Heart right ventricle (tissue), 16 donors: Measurements from ENCODE around the gene GALNTL6. TPM values are rescaled to one million over a fixed set of nuclear protein-coding genes. Genes with fewer than 3 reads are reported as not detected.

Experiments used
- ATAC-seq, 8 donors: fragments of 200-7000 bp; cut with Tn5 transposase; one replicate each; pipeline ENCODE4 v1.9.1; 2020; ENCODE audit warnings: mild to moderate bottlenecking in 8 of 8, moderate library complexity in 8 of 8, moderate number of reproducible peaks in 1 of 8
- DNase-seq, 2 donors: peaks; one replicate each; pipeline ENCODE4 v3.0.0-alpha.2; 2020
- H3K27ac ChIP-seq, 10 donors: fragments of 200-600 bp; sonication (generic) in 2 of 10; one replicate each; pipeline versions ENCODE4 v1.5.0 to v1.8.0; 2020 to 2022; ENCODE audit warnings: mild to moderate bottlenecking in 3 of 10
- H3K27me3 ChIP-seq, 7 donors: fragments of 200-600 bp; one replicate each; pipeline ENCODE4 v1.8.0; 2021 to 2022; ENCODE audit warnings: mild to moderate bottlenecking in 2 of 7
- H3K36me3 ChIP-seq, 9 donors: fragments of 200-600 bp; sonication (generic) in 1 of 9; one replicate each; pipeline versions ENCODE4 v1.5.0 to v1.8.0; 2020 to 2022; ENCODE audit warnings: mild to moderate bottlenecking in 2 of 9
- H3K4me1 ChIP-seq, 9 donors: fragments of 200-600 bp; sonication (generic) in 1 of 9; one replicate each; pipeline versions ENCODE4 v1.5.0 to v1.8.0; 2020 to 2022; ENCODE audit warnings: mild to moderate bottlenecking in 4 of 9
- H3K4me3 ChIP-seq, 10 donors: fragments of 200-600 bp; sonication (generic) in 2 of 10; one replicate each; pipeline versions ENCODE4 v1.5.0 to v1.8.0; 2020 to 2022; ENCODE audit warnings: mild to moderate bottlenecking in 7 of 10, moderate library complexity in 2 of 10
- H3K9me3 ChIP-seq, 11 donors: fragments of 200-600 bp in 10 of 11; sonication (generic) in 2 of 11; one replicate each; pipeline versions ENCODE4 v1.5.0 to v1.8.0; 2013 to 2022; ENCODE audit warnings: mild to moderate bottlenecking in 2 of 11, control low read depth in 1 of 11, moderate library complexity in 1 of 11
- WGBS, 2 donors: extraction: QIAGEN DNeasy Blood & Tissue Kit; methylation state at CpG; one replicate each; pipeline ENCODE4 v1.1.7; 2013; ENCODE audit warnings: inconsistent platforms in 1 of 2; 5-methylcytosine and 5-hydroxymethylcytosine counted together
- intact Hi-C, 10 donors: fragments of 100-400 bp; cut with DNase I; formaldehyde crosslinking; loops; one replicate each; pipeline versions ENCODE4 v1.11.1 to v1.14.2; 2022
- polyA plus RNA-seq, 2 donors: library from polyadenylated mRNA; stranded (reverse); fragments of 200-250 nt; gene quantifications; one replicate each; pipeline ENCODE4 v1.2.3, GENCODE V29; 2013
- total RNA-seq, 10 donors: library from RNA; stranded (reverse); fragmentation: NEBNext Ultra II Directional in 3 of 10; extraction: Animal tissue kit (Norgen Biotek cat#: 25700) in 3 of 10; gene quantifications; one replicate each; pipeline versions ENCODE4 v1.2.1 to v1.2.4, GENCODE V29; 2021 to 2023
- TF ChIP-seq, protein P1 (sequence below), 9 donors: fragments of 200-600 bp; sonication (generic) in 2 of 9; IDR thresholded peaks; one replicate each; pipeline versions ENCODE4 v1.5.0 to v1.8.0; 2021 to 2022; ENCODE audit warnings: antibody characterized with exemption in 9 of 9, mild to moderate bottlenecking in 5 of 9, moderate library complexity in 1 of 9
- donor health status: Arrhythmogenic right ventricular cardiomyopathy.
- donor health status: ischemic (EF 13 %, LVEDD 7.1; RV severe dilation, severe dysfunction).
- donor health status: healthy with polysubstance abuse.
- donor health status: DM: no; HTN: yes; CAD: no.
- donor health status: DM: no; HTN: no; CAD: no.
- donor health status: ischemic (EF 25% LVEDD 6.9; RV normal size, moderate dysfunction).
- donor health status: ischemic (EF 25% LVEDD 5.7; RV mildly dilated, moderate dysfunction).
- donor health status: healthy.
- donor health status: DM: yes; HTN: yes; CAD: no.
- donor health status: Ischemic cardiomyopathy.
- donor health status: ischemic (EF 35%, LVEDD 5.7; RV mildly dilated, moderate dysfunction).
- donor health status: nonischemic (EF 11% LVEDD 7.7; RV severe dilation, severe dysfunction).
- donor health status: DM: yes; HTN: yes; CAD: no.
- donor health status: PGD.
- donor health status: ischemic (EF 29% LVEDD 5.4; RV normal size, mild dysfunction).
- donor health status: nonischemic (EF 23%, LVEDD 6.1; RV moderate dilation, normal function).

GALNTL6 gene
- total and polyA plus RNA-seq, 12 donors, result 0.14 to 2.6 (median 0.49) TPM; not detected in 6

DNA sequence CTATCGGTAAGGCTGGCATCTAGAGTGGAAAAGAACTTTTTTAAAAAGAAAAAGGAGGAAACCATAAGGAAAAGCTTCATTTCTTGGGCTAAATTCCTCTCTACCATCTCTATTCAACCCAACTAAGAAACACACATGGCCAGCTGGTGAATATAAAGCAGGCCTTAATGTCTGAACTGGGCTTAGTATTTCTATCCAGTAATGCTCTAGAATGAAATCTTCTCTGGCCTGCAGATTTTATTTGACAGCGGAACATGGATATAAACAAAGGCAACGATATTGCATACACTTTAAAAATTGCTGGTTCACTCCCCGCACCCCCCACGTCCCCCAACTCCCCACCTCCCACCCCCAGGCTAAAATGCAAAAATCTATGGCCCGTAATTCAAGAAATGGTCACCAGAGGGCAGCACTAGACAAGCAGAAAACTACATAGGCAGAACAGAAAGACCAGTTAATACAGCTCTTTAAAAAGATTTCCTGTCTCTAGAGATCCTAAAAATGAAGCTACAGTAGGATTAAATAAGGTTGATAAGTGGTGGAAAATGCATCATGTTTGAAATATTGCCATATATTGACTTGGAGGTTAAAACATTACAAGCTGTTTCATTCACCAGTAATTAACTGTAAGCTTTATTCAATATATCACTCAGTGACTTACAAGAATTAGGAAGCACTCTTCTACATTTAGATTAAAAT is 1200.2 kb downstream of the GALNTL6 start:
- intact Hi-C loops, result loop anchor here in 8 of 10 donors (1.0 to 10.0 kb wide), 10 partner anchors 151 to 404 kb away; partner anchors contain the start of gene GALNT7 (in 1 of the 8)
- Histone ChIP-seq H3K36me3 (no peaks in the 10 kb centered on the region), H3K27ac (peak overlapping the region in 1 of 10 donors; percentile 22), H3K27me3 (no peaks in the 10 kb centered on the region), H3K4me3 (no peak overlapping the region), H3K4me1 (peaks cover 0 to 12% (median 0%) of the 10 kb centered on the region in 9 donors), H3K9me3 (no peaks in the 10 kb centered on the region)
- peak in 7 of 8 donors; percentile 31 to 80 (median 67) for ATAC-seq
- TF ChIP-seq, protein P1, sequence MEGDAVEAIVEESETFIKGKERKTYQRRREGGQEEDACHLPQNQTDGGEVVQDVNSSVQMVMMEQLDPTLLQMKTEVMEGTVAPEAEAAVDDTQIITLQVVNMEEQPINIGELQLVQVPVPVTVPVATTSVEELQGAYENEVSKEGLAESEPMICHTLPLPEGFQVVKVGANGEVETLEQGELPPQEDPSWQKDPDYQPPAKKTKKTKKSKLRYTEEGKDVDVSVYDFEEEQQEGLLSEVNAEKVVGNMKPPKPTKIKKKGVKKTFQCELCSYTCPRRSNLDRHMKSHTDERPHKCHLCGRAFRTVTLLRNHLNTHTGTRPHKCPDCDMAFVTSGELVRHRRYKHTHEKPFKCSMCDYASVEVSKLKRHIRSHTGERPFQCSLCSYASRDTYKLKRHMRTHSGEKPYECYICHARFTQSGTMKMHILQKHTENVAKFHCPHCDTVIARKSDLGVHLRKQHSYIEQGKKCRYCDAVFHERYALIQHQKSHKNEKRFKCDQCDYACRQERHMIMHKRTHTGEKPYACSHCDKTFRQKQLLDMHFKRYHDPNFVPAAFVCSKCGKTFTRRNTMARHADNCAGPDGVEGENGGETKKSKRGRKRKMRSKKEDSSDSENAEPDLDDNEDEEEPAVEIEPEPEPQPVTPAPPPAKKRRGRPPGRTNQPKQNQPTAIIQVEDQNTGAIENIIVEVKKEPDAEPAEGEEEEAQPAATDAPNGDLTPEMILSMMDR (IDR thresholded peaks at IDR 0.05), result peak; percentile 48 to 77 (median 70)
- WGBS, 2 donors, result 18 to 19% methylated on average over 6 of the region's 6 CpGs
- DNase-seq, result peak in 1 of 2 donors; percentile 38

DNA sequence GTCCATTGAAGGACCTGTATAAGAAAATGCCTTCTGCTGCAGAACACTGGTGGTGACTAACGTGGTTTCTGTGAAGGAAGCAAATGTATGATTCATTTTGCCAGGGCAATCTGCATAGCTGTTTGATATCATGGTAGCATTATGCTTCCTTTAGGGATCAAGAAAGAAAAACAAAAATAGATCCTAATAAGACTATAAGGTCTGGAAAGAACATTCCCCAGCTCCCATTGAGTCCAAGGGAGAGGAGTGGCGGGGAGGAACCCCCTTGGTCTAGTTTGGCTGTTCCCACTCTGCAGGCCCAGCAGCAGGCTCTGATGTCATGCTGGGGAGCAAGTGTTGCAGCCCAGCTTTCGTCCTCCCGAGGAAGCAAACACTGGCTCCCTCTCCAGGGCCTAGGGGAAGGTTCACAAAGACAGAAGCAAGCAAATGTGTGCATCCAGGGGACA is 1200.9 kb downstream of the GALNTL6 start:
- no peak overlapping the region for H3K4me3 ChIP-seq
- intact Hi-C loops, result loop anchor here in 9 of 10 donors (2.0 to 10.0 kb wide), 7 partner anchors 151 to 403 kb away; partner anchors contain the start of gene GALNT7 (in 1 of the 9)
- 54% methylated on average over 4 of the region's 4 CpGs for WGBS, 2 donors
- H3K4me1 ChIP-seq, result peaks cover 0 to 12% (median 0%) of the 10 kb centered on the region in 9 donors
- H3K36me3 ChIP-seq, result no peaks in the 10 kb centered on the region
- TF ChIP-seq, protein P1 (IDR thresholded peaks at IDR 0.05), result peak in 1 of 9 donors; percentile 15
- DNase-seq (peak in 1 of 2 donors; percentile 13), ATAC-seq (peak in 7 of 8 donors; percentile 49 to 85 (median 63))
- no peaks in the 10 kb centered on the region for H3K27me3 ChIP-seq
- H3K9me3 ChIP-seq, result no peaks in the 10 kb centered on the region
- H3K27ac ChIP-seq, result no peak overlapping the region

DNA sequence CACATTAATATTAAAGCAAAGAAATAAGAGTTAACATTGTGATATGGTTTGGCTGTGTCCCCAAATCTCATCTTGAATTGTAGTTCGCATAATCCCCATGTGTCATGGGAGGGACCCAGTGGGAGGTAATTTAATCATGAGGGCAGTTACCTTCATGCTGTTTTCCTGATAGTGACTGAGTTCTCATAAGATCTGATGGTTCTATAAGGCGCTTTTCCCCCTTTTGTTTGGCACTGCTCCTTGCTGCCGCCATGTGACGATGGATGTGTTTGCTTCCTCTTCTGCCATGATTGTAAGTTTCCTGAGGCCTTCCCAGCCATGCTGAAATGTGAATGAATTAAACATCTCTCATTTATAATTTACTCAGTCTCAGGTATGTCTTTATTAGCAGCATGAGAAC is 1201.6 kb downstream of the GALNTL6 start:
- Histone ChIP-seq H3K4me1 (peaks cover 0 to 12% (median 0%) of the 10 kb centered on the region in 9 donors), H3K36me3 (no peaks in the 10 kb centered on the region), H3K4me3 (no peak overlapping the region), H3K27me3 (no peaks in the 10 kb centered on the region), H3K9me3 (no peaks in the 10 kb centered on the region), H3K27ac (no peak overlapping the region)
- DNase-seq (no peak), ATAC-seq (no peak)
- TF ChIP-seq, protein P1 (IDR thresholded peaks at IDR 0.05), result no peak
- 90 to 95% methylated on average over 4 of the region's 4 CpGs for WGBS, 2 donors
- intact Hi-C loops, result loop anchor here in 9 of 10 donors (2.0 to 10.0 kb wide), 7 partner anchors 150 to 402 kb away; partner anchors contain the start of gene GALNT7 (in 1 of the 9)

DNA sequence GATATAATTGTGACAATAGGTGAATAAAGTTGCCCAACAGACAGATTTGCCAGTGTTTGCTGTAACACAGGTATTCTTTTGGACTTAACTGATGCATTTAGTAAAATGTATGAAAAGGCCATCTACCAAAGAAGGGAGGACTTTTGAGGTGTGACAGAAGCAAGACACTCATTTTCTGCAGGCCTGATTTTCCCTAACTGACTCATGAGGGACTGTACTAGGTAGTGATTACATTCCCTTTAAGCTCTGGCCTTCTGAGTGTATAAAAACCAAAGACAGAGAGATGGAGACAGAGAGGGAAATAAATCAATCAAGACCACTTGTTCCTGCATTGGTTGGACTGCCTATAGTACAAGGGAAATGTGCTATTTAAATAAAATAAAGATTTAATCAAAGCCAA is 1204.6 kb downstream of the GALNTL6 start:
- intact Hi-C loops, result loop anchor here in 5 of 10 donors (10.0 kb wide), 3 partner anchors 147 to 397 kb away; partner anchors contain the start of gene GALNT7 (in 1 of the 5)
- Histone ChIP-seq H3K9me3 (no peaks in the 10 kb centered on the region), H3K27me3 (no peaks in the 10 kb centered on the region), H3K36me3 (no peaks in the 10 kb centered on the region), H3K4me1 (peaks cover 0 to 12% (median 0%) of the 10 kb centered on the region in 9 donors), H3K4me3 (no peak overlapping the region), H3K27ac (no peak overlapping the region)
- TF ChIP-seq, protein P1 (IDR thresholded peaks at IDR 0.05), result no peak
- ATAC-seq (no peak), DNase-seq (no peak)
